Stimulated activated CD4-positive, alpha-beta T cell treated with anti-CD3 and anti-CD28 coated beads, Interleukin-2, amount 100 ng/mL, for 24 hours (primary cell): ENCODE data around the gene ZBTB7B.

Experiments
- DNase-seq, 2 donors: peaks; one replicate each; pipeline ENCODE4 v3.0.0-alpha.2; 2020

The ZBTB7B gene

DNA sequence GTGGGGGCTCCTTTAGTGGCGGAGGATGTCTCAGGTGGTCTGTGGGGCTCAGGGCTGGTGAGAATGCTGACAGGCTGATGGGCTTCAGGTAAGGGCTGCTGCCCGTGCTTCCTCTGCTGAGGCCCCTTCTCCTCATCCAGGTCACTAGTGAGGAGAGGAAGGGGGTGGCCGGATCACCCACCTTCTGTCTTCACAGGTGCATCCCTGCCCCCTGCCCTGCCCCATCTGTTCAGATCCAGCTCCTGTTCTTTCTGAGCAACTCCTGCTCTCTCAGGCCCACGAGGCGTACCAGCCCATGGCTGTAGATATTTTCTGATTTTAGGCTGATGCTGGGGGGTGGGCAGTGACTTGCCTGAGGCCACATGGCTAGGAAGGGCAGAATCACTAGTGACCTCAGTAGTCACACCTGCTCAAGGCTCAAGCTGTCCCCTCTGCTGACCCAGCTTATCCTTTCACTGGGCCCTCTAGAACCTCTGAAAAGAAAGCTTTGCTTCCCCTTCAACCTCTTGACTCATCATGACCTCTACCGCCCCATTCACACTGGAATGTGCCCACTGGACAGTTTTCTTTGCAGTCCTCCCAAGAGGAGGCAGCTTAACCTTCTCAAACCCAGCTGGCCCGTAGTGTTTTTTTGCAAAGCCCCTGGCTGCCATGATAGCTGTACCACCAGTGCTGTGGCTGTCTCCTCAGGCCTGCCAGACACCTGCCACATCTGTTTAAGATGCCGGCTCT, 16.2 kb downstream of the ZBTB7B start:
- DNase-seq: no peak

GRCh38 chr1:155019377-155020245, 17.0 kb downstream of the ZBTB7B start:
- DNase-seq: no peak

DNA sequence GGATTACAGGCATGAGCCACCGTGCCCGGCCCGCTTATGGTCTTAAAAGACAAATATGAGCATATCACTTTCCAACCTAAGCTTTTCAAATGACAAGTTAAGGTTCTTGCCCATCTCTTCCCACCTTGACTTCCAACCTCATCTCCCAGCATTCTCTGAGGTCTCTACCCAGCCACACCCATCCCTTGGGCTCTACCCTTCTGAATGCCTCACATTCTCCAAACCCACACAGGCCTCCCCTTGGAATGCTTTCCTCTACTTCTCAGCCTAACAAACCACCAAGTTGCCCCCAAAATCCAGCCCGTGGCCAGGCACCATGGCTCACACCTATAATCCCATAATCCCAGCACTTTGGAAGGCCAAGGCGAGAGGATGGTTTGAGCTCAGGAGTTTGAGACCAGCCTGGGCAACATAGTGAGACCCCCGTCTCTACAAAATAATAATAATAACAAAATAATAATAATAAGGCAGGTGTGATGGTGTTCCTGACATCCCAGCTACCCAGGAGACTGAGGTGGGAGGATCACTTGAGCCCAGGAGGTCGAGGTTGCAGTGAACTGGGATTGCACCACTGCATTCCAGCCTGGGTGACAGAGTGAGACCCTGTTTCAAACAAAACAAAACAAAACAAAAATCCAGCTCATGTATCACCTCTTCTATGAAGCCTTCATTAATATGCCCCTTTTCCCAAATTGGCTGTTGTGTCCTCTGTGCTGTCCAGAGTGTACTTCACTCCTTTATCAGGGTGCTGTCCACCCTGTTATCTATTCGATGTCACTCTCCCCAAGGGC, 19.7 kb downstream of the ZBTB7B start:
- no peak for DNase-seq

DNA sequence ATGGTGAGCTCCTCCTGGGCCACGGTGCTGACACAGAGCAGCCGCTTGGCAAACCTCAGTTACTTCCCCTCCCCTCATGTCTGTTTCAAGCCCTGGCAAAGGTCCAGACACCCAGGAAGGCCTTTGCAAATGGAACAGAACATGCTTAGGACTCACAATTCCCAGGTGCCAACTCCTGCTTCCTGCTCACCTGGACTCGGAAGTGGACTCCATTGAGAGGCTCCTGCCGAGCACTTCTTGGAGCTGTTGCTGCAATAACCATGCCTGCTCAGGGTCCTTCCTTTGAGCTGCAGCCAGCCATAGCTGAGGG, 20.3 kb downstream of the ZBTB7B start:
- DNase-seq: no peak

DNA sequence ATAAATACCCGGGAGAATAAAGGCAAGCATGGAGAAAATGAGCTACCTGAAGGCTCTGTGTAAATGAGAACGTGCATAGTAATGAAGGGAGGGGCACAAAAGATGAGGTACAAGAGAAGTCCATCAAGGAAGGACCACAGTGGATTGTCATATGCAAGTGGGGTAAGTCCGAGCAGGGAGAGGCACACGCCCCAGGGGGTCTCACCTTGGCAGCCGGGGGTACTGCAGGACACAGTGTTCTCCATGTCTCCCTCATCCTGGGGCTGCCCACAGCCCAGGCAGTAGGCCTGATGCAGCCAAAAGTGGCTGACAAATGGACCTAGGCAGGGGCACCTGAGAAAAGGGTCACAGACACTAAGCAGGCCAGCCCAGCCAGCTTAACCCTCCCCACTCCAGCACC, 21.0 kb downstream of the ZBTB7B start:
- DNase-seq: no peak

GRCh38 chr1:155024315-155024714, 21.7 kb downstream of the ZBTB7B start:
- DNase-seq: no peak

DNA sequence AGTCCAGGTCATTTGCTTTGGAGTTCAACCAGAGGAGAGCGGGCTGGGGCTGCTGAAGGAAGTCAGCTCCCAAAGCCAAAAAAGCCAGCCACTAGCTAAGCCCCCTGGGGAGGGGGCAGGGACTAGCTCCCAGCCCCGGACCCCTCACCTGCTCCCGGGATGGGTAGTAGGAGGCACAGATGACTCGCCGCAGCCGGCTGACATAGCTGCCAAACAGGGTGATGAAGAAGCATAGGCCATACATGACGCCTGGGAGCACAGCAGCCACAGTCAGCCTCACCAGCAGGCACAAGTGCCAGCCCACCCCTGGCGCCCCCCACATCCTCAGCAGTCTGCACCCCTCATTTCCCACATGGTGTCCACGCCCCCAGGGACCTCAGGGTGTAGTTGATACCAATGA, 23.6 kb downstream of the ZBTB7B start:
- DNase-seq: no peak

DNA sequence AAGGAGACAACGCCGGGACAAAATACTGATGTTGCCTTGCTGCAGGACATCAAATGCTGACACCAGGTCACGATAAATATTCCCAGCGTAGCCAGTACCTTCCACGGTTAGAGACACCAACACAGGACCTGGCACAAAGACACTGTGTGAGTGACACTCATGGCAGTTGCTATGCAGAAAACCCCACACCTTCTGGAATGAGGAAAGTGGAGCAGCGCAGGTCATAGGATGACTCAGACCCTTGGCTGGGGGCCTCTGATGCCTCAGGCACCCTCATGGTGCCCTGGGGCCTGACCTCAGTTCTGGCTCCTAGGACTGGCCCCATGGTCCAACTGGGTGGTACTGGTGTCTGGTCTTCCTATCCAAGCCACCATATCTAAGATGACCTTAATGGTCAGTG, 24.0 kb downstream of the ZBTB7B start:
- no peak for DNase-seq

- DNase-seq: no peak
Measured at GRCh38 chr1:155029513-155030242, 27.1 kb downstream of the ZBTB7B start.

DNA sequence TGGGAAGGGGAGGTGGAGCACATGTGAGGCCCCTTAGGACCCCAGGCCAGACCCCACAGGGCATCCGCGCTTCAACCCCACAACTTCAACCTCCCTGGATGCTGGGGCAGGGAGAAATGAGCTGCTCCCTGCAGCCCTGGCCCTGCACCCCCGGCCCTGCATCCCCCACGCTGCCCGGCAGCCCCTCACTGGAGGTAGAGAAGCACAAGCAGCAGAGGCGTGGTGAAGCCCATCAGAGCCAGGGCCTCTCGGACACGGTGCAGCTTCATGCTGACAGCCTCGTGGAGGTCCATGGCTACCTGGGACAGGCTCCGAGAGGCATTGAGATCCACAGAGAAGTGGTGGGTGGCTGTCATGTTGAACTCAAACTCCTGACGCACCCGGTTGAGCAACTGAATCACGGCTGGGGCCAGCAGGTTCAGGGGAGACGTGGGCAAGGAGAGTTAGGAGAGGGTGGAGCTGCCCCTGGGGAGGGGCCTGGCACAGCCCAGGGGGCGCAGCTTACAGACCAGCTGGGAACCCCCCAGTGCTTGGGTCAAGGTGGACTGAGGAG, 27.7 kb downstream of the ZBTB7B start:
- no peak for DNase-seq

GRCh38 chr1:155030899-155031298, 28.3 kb downstream of the ZBTB7B start:
- no peak for DNase-seq

DNA sequence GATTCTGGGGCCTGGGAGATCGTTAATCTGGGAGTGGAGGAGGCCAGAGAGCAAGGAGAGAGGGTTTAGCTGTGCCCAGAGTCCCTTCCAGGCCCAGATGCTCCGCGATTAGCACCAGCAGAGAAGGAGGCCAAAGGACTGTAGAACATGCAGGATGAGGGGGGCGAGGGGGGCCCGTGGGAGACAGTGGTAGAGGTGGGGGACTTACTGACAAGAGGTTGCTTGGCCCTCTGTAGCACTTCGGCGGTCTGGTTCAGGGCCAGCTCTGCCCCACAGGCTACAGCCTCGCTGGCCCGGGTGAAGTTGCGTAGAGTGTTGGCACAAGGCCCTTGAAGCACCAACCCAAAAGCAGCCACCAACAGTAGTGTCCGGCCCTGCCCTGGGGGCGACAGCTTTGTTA, 30.3 kb downstream of the ZBTB7B start:
- no peak for DNase-seq

- no peak for DNase-seq
Measured at GRCh38 chr1:155033524-155033923, 30.9 kb downstream of the ZBTB7B start, which contains the start of the genes DCST1 and DCST2. Gene DCST1 (plus strand): TSS chr1:155033824. CDS start chr1:155034037, 213 bp downstream. Gene DCST2 (minus strand): TSS chr1:155033781. CDS start chr1:155033701, 80 bp downstream.

- DNase-seq: no peak
Measured at GRCh38 chr1:155034318-155035208, 32.0 kb downstream of the ZBTB7B start.

DNA sequence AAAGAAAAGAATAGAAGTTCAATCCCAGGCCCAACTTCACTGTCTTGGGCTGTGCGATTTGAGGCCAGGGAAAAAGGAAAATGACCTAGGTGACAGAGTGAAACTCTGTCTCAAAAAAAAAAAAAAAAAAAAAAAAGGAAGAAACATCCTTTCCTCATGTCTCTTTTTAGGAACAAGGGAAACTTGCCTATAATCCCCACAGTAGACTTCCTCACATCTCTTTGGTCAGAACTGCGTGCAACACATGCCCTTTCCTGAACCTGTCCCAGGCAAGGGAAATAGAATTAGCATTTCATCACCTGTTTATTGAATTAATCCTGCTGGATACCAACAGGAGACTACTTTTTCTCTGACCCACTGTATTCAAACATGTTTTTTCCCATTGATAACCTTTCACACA, 33.3 kb downstream of the ZBTB7B start:
- DNase-seq: no peak

GRCh38 chr1:155037043-155037442, 34.4 kb downstream of the ZBTB7B start:
- no peak for DNase-seq

GRCh38 chr1:155037851-155038441, 35.3 kb downstream of the ZBTB7B start:
- no peak for DNase-seq

GRCh38 chr1:155038602-155039307, 36.2 kb downstream of the ZBTB7B start:
- DNase-seq: no peak

GRCh38 chr1:155039308-155039669, 36.7 kb downstream of the ZBTB7B start:
- no peak for DNase-seq

GRCh38 chr1:155040358-155041093, 37.9 kb downstream of the ZBTB7B start:
- no peak for DNase-seq
